PC-3 (cell line): ENCODE data around the gene GABBR2.

ENCODE experiments used
- CTCF ChIP-seq: fragments of 300-600 bp; sonication (generic); conservative IDR thresholded peaks from 2 replicates; pipeline ENCODE4 v1.5.1; 2017; ENCODE audit warnings: antibody characterized with exemption, low read depth, mild to moderate bottlenecking, low read length
- EZH2 ChIP-seq: fragments of 300-600 bp; sonication (generic); IDR thresholded peaks from one replicate; pipeline ENCODE4 v1.6.1; 2017; ENCODE audit warnings: antibody characterized with exemption, mild to moderate bottlenecking, low read length; ENCODE audit not compliant: unreplicated experiment

- no peak for TF ChIP-seq EZH2
- no peak for TF ChIP-seq CTCF
Measured at GRCh38 chr9:98529841-98530240, 178.9 kb downstream of the GABBR2 start.
